K562 (cell line): ENCODE results near the gene S100P. TPM values are rescaled to one million over a fixed set of nuclear protein-coding genes. Genes with fewer than 3 reads are reported as not detected.

Source experiments
- BRD9 ChIP-seq: fragments of 450-650 bp; IDR thresholded peaks from 2 replicates; pipeline ENCODE4 v1.6.1; 2018; ENCODE audit warnings: low read depth; ENCODE audit not compliant: partially characterized antibody
- C11orf30 ChIP-seq: fragments of 450-650 bp; IDR thresholded peaks from 2 replicates; pipeline ENCODE4 v1.6.1; 2016; ENCODE audit warnings: low read depth, mild to moderate bottlenecking
- E2F3 ChIP-seq: fragments of 250-450 bp; sonication (Bioruptor Pico); IDR thresholded peaks from 2 replicates; pipeline ENCODE4 v1.4.0; 2020; ENCODE audit warnings: mild to moderate bottlenecking
- E2F6 ChIP-seq, 2 experiments: IDR thresholded peaks; 2 replicates each; pipeline ENCODE4 v1.6.1; 2011; ENCODE audit warnings: borderline replicate concordance in 1 of 2, control low read depth in 1 of 2, low read depth in 1 of 2, low read length in 1 of 2, mild to moderate bottlenecking in 1 of 2, mixed read lengths in 1 of 2, moderate library complexity in 1 of 2; ENCODE audit not compliant: insufficient read depth in 1 of 2, insufficient read length in 1 of 2, poor library complexity in 1 of 2, severe bottlenecking in 1 of 2; ENCODE audit errors: extremely low read depth in 1 of 2
- ELK3 ChIP-seq: fragments of 450-650 bp; formaldehyde crosslinking; IDR thresholded peaks from 2 replicates; pipeline ENCODE4 v1.4.0; 2020; ENCODE audit warnings: mild to moderate bottlenecking
- HCFC1 ChIP-seq: IDR thresholded peaks from 2 replicates; pipeline ENCODE4 v1.6.1; 2012; ENCODE audit warnings: low read depth, low read length, improper control_type of control experiment
- JUN ChIP-seq, 2 experiments: sonication (generic) in 1 of 2; formaldehyde crosslinking in 1 of 2; IDR thresholded peaks; 2 replicates each; pipeline versions ENCODE4 v1.6.1 to v1.8.0; 2012 to 2022; ENCODE audit warnings: borderline replicate concordance in 2 of 2, mild to moderate bottlenecking in 2 of 2, improper control_type of control experiment in 1 of 2, low read depth in 1 of 2, low read length in 1 of 2, missing genetic modification reagents in 1 of 2
- L3MBTL2 ChIP-seq: fragments of 450-650 bp; IDR thresholded peaks from 2 replicates; pipeline ENCODE4 v1.6.1; 2016; ENCODE audit warnings: mild to moderate bottlenecking, moderate library complexity
- MED1 ChIP-seq: sonication (generic); formaldehyde crosslinking; IDR thresholded peaks from 2 replicates; pipeline ENCODE4 v1.8.1; 2023; ENCODE audit warnings: missing genetic modification reagents, borderline replicate concordance
- MYC ChIP-seq, 2 experiments: fragments of 250-450 bp in 1 of 2; sonication (Bioruptor Pico) in 1 of 2; IDR thresholded peaks; 2 replicates each; pipeline versions ENCODE4 v1.5.1 to v1.6.1; 2012 to 2021; ENCODE audit warnings: low read depth in 2 of 2, borderline replicate concordance in 1 of 2, improper control_type of control experiment in 1 of 2, low read length in 1 of 2, mild to moderate bottlenecking in 1 of 2, moderate library complexity in 1 of 2
- NFXL1 ChIP-seq: fragments of 450-650 bp; formaldehyde crosslinking; IDR thresholded peaks from 2 replicates; pipeline ENCODE4 v1.4.0; 2021; ENCODE audit warnings: mild to moderate bottlenecking
- PHB ChIP-seq: fragments of 250-450 bp; sonication (Bioruptor Pico); IDR thresholded peaks from 2 replicates; pipeline ENCODE4 v1.5.0; 2021
- POLR2H ChIP-seq: IDR thresholded peaks from 2 replicates; pipeline ENCODE4 v1.6.1; 2016; ENCODE audit warnings: missing genetic modification characterization, low read depth, mild to moderate bottlenecking, control low read depth, missing compliant biosample characterization, moderate library complexity
- RCOR1 ChIP-seq, 2 experiments: IDR thresholded peaks; 2 replicates each; pipeline ENCODE4 v1.6.1; 2012; ENCODE audit warnings: low read depth in 2 of 2, low read length in 2 of 2, borderline replicate concordance in 1 of 2, improper control_type of control experiment in 1 of 2
- SIN3A ChIP-seq, 2 experiments: fragments of 150-350 bp in 1 of 2; IDR thresholded peaks; 2 replicates each; pipeline ENCODE4 v1.6.1; 2011 to 2016; ENCODE audit warnings: borderline replicate concordance in 2 of 2, low read depth in 2 of 2, low read length in 2 of 2, mild to moderate bottlenecking in 2 of 2, moderate library complexity in 2 of 2; ENCODE audit not compliant: control insufficient read depth in 1 of 2
- ZNF644 ChIP-seq: fragments of 200-800 bp; sonication (Bioruptor generic); IDR thresholded peaks from 2 replicates; pipeline ENCODE4 v1.6.1; 2016; ENCODE audit warnings: low read depth, missing genetic modification characterization, missing compliant biosample characterization
- ZNF699 ChIP-seq: fragments of 250-450 bp; sonication (Bioruptor Pico); IDR thresholded peaks from 2 replicates; pipeline ENCODE4 v1.8.0; 2021; ENCODE audit warnings: mild to moderate bottlenecking, moderate library complexity; ENCODE audit not compliant: insufficient replicate concordance
- polyA plus RNA-seq, 8 experiments: library from polyadenylated mRNA; depleted of rRNA in 4 of 8; stranded (reverse) in 5 of 8; unstranded in 3 of 8; fragments of >200 nt; fragmentation: Nextera tagmentation in 2 of 8; fragmentation: Illumina TruSeq in 1 of 8; extraction: Ambion mirVana in 2 of 8; extraction: Trizol in 1 of 8; gene quantifications; 2 replicates each; pipeline versions ENCODE4 v1.2.1 to v1.2.3, GENCODE V29; 2011 to 2014; ENCODE audit warnings: inconsistent platforms in 1 of 8, missing spikeins in 1 of 8
- total RNA-seq, 7 experiments: library from RNA; depleted of rRNA in 6 of 7; stranded (reverse); fragments of >200 nt in 6 of 7; fragmentation: Illumina TruSeq in 2 of 7; extraction: Trizol in 2 of 7; gene quantifications; 2 replicates each; pipeline versions ENCODE4 v1.2.1 to v1.2.3, GENCODE V29; 2011 to 2021; ENCODE audit warnings: low replicate concordance in 1 of 7
- TF ChIP-seq, protein P1 (sequence below): fragments of 200-800 bp; sonication (Bioruptor generic); IDR thresholded peaks from 2 replicates; pipeline ENCODE4 v1.6.1; 2017; ENCODE audit warnings: missing genetic modification characterization, missing compliant biosample characterization

Gene S100P
- total and polyA plus RNA-seq, 9 of the 15 experiments (the other 6 are each of a cell fraction or from before 2014, with no cell fraction given), result 4.1 to 23.8 (median 7.5) TPM

DNA sequence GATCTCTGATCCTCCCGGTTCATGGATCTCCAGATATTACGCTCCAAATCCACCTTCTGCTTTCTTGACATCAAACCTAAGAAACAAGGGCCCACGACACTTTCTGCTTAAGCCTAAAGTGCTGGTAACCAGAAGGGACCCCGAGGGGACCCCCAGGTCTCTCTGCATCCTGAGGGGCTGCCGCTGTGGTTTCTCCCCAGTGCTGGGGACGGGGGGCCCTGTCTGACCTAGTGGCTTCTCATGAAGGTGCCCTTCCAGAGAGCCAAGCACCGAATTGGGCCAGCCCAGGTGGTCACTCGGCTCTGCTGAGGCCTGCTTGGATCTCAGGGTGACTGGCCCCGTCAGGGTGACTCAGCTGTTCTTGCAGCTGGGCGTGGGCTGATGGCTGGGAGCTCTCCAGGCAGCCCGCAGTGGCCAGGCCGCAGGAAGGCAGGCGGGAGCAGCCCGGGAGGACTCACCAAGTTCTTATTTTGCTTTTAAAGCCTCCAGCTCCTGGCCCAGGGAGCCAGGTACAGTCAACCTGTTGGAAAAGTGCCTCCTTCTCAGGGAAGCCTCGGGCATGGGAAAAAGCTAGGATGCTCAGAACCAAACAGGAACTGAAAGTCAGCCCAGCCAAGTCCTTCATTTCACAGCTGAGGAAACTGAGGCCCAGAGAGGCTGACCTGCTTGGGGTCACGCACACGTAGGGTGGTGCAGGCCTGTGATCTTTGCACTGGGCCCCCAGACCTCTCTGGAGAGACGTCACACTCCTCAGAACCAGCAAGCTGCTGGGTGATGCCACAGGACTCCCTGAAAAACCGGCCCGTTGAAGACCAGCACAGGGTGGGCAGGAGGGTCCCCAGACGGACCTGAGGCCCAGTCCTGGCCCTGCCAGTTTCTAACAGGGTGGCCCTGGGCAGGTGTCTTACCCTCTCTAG, 39.0 kb downstream of the S100P start (continued):
- peak; percentile 74 for TF ChIP-seq E2F6 (IDR thresholded peaks at IDR 0.05; ENCODE audit: borderline replicate concordance in 1 of 2, extremely low read depth in 1 of 2, insufficient read depth in 1 of 2, insufficient read length in 1 of 2, low read depth in 1 of 2, low read length in 1 of 2, poor library complexity in 1 of 2, severe bottlenecking in 1 of 2)
- TF ChIP-seq ZNF644 (tag), result peak; percentile 81; the same call in 1 of the 2 replicates
- TF ChIP-seq RCOR1 (IDR thresholded peaks at IDR 0.05; ENCODE audit: borderline replicate concordance in 1 of 2, low read depth in 2 of 2, low read length in 2 of 2), result peak in 1 of 2 experiments; percentile 85; a peak in 2 of 4 replicates
- peak; percentile 77 for TF ChIP-seq MYC (IDR thresholded peaks at IDR 0.05; ENCODE audit: low read depth, low read length)
- TF ChIP-seq MYC (CRISPR knock-in tag; IDR thresholded peaks at IDR 0.05; ENCODE audit: borderline replicate concordance, low read depth), result no peak
- no peak; the same call in 1 of the 2 replicates for TF ChIP-seq POLR2H (tag)
- TF ChIP-seq L3MBTL2, result peak; percentile 95
- TF ChIP-seq JUN (IDR thresholded peaks at IDR 0.05; ENCODE audit: borderline replicate concordance, low read depth, low read length), result 0 out of 2 replicates have a peak, but pooled peaks have one; percentile 70
- TF ChIP-seq JUN (CRISPR knock-in tag; IDR thresholded peaks at IDR 0.05; ENCODE audit: borderline replicate concordance), result peak; percentile 74; the same call in 1 of the 2 replicates
- TF ChIP-seq E2F3 (CRISPR knock-in tag), result 0 out of 2 replicates have a peak, but pooled peaks have one; percentile 11
- TF ChIP-seq, protein P1, sequence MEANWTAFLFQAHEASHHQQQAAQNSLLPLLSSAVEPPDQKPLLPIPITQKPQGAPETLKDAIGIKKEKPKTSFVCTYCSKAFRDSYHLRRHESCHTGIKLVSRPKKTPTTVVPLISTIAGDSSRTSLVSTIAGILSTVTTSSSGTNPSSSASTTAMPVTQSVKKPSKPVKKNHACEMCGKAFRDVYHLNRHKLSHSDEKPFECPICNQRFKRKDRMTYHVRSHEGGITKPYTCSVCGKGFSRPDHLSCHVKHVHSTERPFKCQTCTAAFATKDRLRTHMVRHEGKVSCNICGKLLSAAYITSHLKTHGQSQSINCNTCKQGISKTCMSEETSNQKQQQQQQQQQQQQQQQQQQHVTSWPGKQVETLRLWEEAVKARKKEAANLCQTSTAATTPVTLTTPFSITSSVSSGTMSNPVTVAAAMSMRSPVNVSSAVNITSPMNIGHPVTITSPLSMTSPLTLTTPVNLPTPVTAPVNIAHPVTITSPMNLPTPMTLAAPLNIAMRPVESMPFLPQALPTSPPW (CRISPR knock-in tag), result peak; percentile 51; the same call in 1 of the 2 replicates
- peak; percentile 79 for TF ChIP-seq BRD9
- TF ChIP-seq MED1 (CRISPR knock-in tag), result no peak
- no peak; the same call in 1 of the 2 replicates for TF ChIP-seq PHB (CRISPR knock-in tag)
- 0 out of 2 replicates have a peak, but pooled peaks have one; percentile 22 for TF ChIP-seq ELK3 (CRISPR knock-in tag)
- TF ChIP-seq SIN3A (IDR thresholded peaks at IDR 0.05; ENCODE audit: borderline replicate concordance in 2 of 2, control insufficient read depth in 1 of 2, low read depth in 2 of 2, low read length in 2 of 2), result 0 out of 4 replicates have a peak, but pooled peaks of 1 of the 2 experiments have one; percentile 44
- TF ChIP-seq HCFC1, result no peak; the same call in 1 of the 2 replicates
- peak; percentile 99 for TF ChIP-seq C11orf30
- TF ChIP-seq ZNF699 (CRISPR knock-in tag), result peak; percentile 27
- no peak; the same call in none of the 2 replicates for TF ChIP-seq NFXL1 (CRISPR knock-in tag)
